ENCODE measurements around the gene PTRH1.

GRCh38 chr9:127721391-127721821, 5.9 kb upstream of the PTRH1 start:
- TF ChIP-seq POLR2AphosphoS5 (IDR thresholded peaks at IDR 0.05; ENCODE audit: borderline replicate concordance, low read depth, low read length) (no peak), EZH2 (IDR thresholded peaks at IDR 0.05) (no peak)
